C4-2B (cell line): Measurements from ENCODE around the gene KNDC1.

Experiments used
- H3K27ac ChIP-seq: fragments of 450-650 bp; 2 replicates; pipeline ENCODE4 v1.5.1; 2017
- CTCF ChIP-seq: fragments of 450-650 bp; conservative IDR thresholded peaks from 2 replicates; pipeline ENCODE4 v1.5.1; 2017; ENCODE audit warnings: mild to moderate bottlenecking
- ZFX ChIP-seq: fragments of 450-650 bp; IDR thresholded peaks from 2 replicates; pipeline ENCODE4 v1.6.1; 2017

Gene KNDC1

GRCh38 chr10:133201151-133201947 is 41.3 kb downstream of the KNDC1 start:
- H3K27ac ChIP-seq, result no peak overlapping the region
- TF ChIP-seq ZFX (no peak), CTCF (no peak)

- no peak overlapping the region for H3K27ac ChIP-seq
- TF ChIP-seq CTCF (no peak), ZFX (no peak)
Observed at GRCh38 chr10:133201948-133202725, 42.1 kb downstream of the KNDC1 start.

- H3K27ac ChIP-seq, result no peak overlapping the region
- no peak for TF ChIP-seq CTCF
- no peak for TF ChIP-seq ZFX
Observed at GRCh38 chr10:133202778-133203651, 43.0 kb downstream of the KNDC1 start.

GRCh38 chr10:133203652-133204195 is 43.7 kb downstream of the KNDC1 start:
- H3K27ac ChIP-seq, result no peak overlapping the region
- TF ChIP-seq CTCF (no peak), ZFX (no peak)

- TF ChIP-seq ZFX (no peak), CTCF (no peak)
- no peak overlapping the region for H3K27ac ChIP-seq
Observed at GRCh38 chr10:133204226-133205015, 44.4 kb downstream of the KNDC1 start.

GRCh38 chr10:133205146-133205545 is 45.1 kb downstream of the KNDC1 start:
- TF ChIP-seq ZFX, result no peak
- no peak for TF ChIP-seq CTCF
- no peak overlapping the region for H3K27ac ChIP-seq
